GM23248 (cell line): ENCODE data around the gene CNOT2.

Source experiments
- EZH2 ChIP-seq: fragments of 200-600 bp; sonication (generic); IDR thresholded peaks from 2 replicates; pipeline ENCODE4 v1.6.1; 2018; ENCODE audit warnings: antibody characterized with exemption, mild to moderate bottlenecking; ENCODE audit not compliant: insufficient read depth, poor library complexity, severe bottlenecking
- EZH2phosphoT487 ChIP-seq: fragments of 200-600 bp; sonication (generic); IDR thresholded peaks from 2 replicates; pipeline ENCODE4 v1.6.1; 2018; ENCODE audit warnings: antibody characterized with exemption, moderate library complexity, mild to moderate bottlenecking, low read depth; ENCODE audit not compliant: insufficient read depth

- TF ChIP-seq EZH2 (no peak), EZH2phosphoT487 (no peak)
Observed at GRCh38 chr12:70268972-70269371, 25.7 kb downstream of the CNOT2 start.
